ENCODE measurements around the gene ZNF740.

Gene ZNF740

GRCh38 chr12:53225635-53226424 is 45.3 kb downstream of the ZNF740 start:
- peak in 4 of 56 donors; percentile 14 to 34 (median 21) for DNase-seq

GRCh38 chr12:53226815-53227214 is 46.3 kb downstream of the ZNF740 start:
- no peak for DNase-seq

GRCh38 chr12:53227341-53227740 is 46.8 kb downstream of the ZNF740 start:
- no peak for DNase-seq

GRCh38 chr12:53227836-53228235 is 47.3 kb downstream of the ZNF740 start:
- no peak for DNase-seq

- no peak for DNase-seq
These were observed 48.9 kb downstream of the ZNF740 start for GRCh38 chr12:53229454-53229853.

- DNase-seq = peak in 1 of 56 donors; percentile 24
These were observed 49.8 kb downstream of the ZNF740 start for GRCh38 chr12:53230108-53230845.

- DNase-seq = no peak
These were observed 51.1 kb downstream of the ZNF740 start for GRCh38 chr12:53231671-53231920.

- peak in 28 of 56 donors; percentile 17 to 88 (median 42) for DNase-seq
These were observed 51.6 kb downstream of the ZNF740 start, which contains the start of gene RARG for GRCh38 chr12:53231921-53232645. RARG (minus strand) TSS chr12:53232209; CDS start chr12:53227545, 4,664 bp downstream.

GRCh38 chr12:53232646-53233461 is 52.3 kb downstream of the ZNF740 start:
- DNase-seq = peak in 7 of 56 donors; percentile 22 to 55 (median 31)

GRCh38 chr12:53233671-53234121 is 53.2 kb downstream of the ZNF740 start:
- peak in 1 of 56 donors; percentile 25 for DNase-seq

GRCh38 chr12:53234271-53234914 is 53.9 kb downstream of the ZNF740 start:
- peak in 3 of 56 donors; percentile 17 to 37 (median 19) for DNase-seq

- DNase-seq = peak in 1 of 56 donors; percentile 21
These were observed 54.6 kb downstream of the ZNF740 start for GRCh38 chr12:53235164-53235563.

GRCh38 chr12:53235742-53236442 is 55.4 kb downstream of the ZNF740 start:
- DNase-seq = no peak

GRCh38 chr12:53236443-53237111 is 56.1 kb downstream of the ZNF740 start:
- DNase-seq = no peak

GRCh38 chr12:53239643-53240258 is 59.2 kb downstream of the ZNF740 start:
- no peak for DNase-seq

- no peak for DNase-seq
These were observed 61.3 kb downstream of the ZNF740 start for GRCh38 chr12:53241623-53242412.

- DNase-seq = no peak
These were observed 63.8 kb downstream of the ZNF740 start for GRCh38 chr12:53244337-53244736.

All from nucleus accumbens (tissue), 56 donors.